Gastroesophageal sphincter (tissue), 4 donors: ENCODE data around the gene TNNC2. TPM values are rescaled to one million over a fixed set of nuclear protein-coding genes. Genes with fewer than 3 reads are reported as not detected.
"Not testable (repeated sequence)": the region's sequence is repeated elsewhere in the genome, so short reads cannot be mapped to it uniquely, and the experiment has no call there.

Source experiments
- ATAC-seq: fragments of 150-250 bp; one replicate; pipeline ENCODE4 v1.9.1; 2016; ENCODE audit warnings: mild to moderate bottlenecking, moderate library complexity
- H3K27ac ChIP-seq, 4 donors: fragments of 200-600 bp; sonication (generic) in 3 of 4; 1 replicate in 3 of 4; 2 replicates in 1 of 4; pipeline ENCODE4 v1.5.1; 2016 to 2019
- H3K27me3 ChIP-seq: fragments of 200-600 bp; sonication (generic); one replicate; pipeline ENCODE4 v1.5.1; 2019
- H3K36me3 ChIP-seq, 2 donors: fragments of 200-600 bp; sonication (generic); one replicate each; pipeline ENCODE4 v1.5.1; 2019; ENCODE audit warnings: control low read depth in 1 of 2
- H3K4me1 ChIP-seq, 3 donors: fragments of 200-600 bp; sonication (generic); 1 replicate in 2 of 3; 2 replicates in 1 of 3; pipeline ENCODE4 v1.5.1; 2016 to 2019; ENCODE audit warnings: control low read depth in 2 of 3
- H3K4me3 ChIP-seq, 2 donors: fragments of 200-600 bp; sonication (generic); one replicate each; pipeline ENCODE4 v1.5.1; 2019; ENCODE audit warnings: mild to moderate bottlenecking in 1 of 2, moderate library complexity in 1 of 2
- H3K9me3 ChIP-seq, 3 donors: fragments of 200-600 bp; sonication (generic); one replicate each; pipeline ENCODE4 v1.5.1; 2017 to 2019; ENCODE audit warnings: control low read depth in 2 of 3
- EP300 ChIP-seq: sonication (generic); formaldehyde crosslinking; IDR thresholded peaks from one replicate; pipeline ENCODE4 v1.6.1; 2017; ENCODE audit warnings: antibody characterized with exemption, mild to moderate bottlenecking
- POLR2A ChIP-seq, 2 donors: fragments of 450-650 bp; IDR thresholded peaks; one replicate each; pipeline ENCODE4 v1.6.1; 2017; ENCODE audit warnings: antibody characterized with exemption in 2 of 2, mild to moderate bottlenecking in 2 of 2, moderate library complexity in 1 of 2
- POLR2AphosphoS5 ChIP-seq: sonication (generic); formaldehyde crosslinking; IDR thresholded peaks from one replicate; pipeline ENCODE4 v1.6.1; 2017; ENCODE audit warnings: antibody characterized with exemption
- whole genome bisulfite sequencing, 2 donors: methylation state at CpG; one replicate each; pipeline ENCODE4 v1.1.5; 2018; ENCODE audit warnings: low coverage in 1 of 2; 5-methylcytosine and 5-hydroxymethylcytosine counted together
- total RNA-seq, 4 donors: library from RNA; depleted of rRNA; stranded (reverse); fragments of >200 nt; gene quantifications; one replicate each; pipeline ENCODE4 v1.1.0, GENCODE V29; 2016
- TF ChIP-seq, protein P1 (sequence below), 4 experiments: fragments of 200-600 bp in 2 of 4; fragments of 450-650 bp in 2 of 4; sonication (generic) in 1 of 4; IDR thresholded peaks; one replicate each; pipeline ENCODE4 v1.5.1; 2017 to 2019; ENCODE audit warnings: antibody characterized with exemption in 4 of 4, mild to moderate bottlenecking in 2 of 4, moderate library complexity in 2 of 4

The TNNC2 gene
- 1 to 10 TPM in 3 of 4 donors, not detected in 1; 1.0 to 6.3 (median 1.3) TPM for total RNA-seq

DNA sequence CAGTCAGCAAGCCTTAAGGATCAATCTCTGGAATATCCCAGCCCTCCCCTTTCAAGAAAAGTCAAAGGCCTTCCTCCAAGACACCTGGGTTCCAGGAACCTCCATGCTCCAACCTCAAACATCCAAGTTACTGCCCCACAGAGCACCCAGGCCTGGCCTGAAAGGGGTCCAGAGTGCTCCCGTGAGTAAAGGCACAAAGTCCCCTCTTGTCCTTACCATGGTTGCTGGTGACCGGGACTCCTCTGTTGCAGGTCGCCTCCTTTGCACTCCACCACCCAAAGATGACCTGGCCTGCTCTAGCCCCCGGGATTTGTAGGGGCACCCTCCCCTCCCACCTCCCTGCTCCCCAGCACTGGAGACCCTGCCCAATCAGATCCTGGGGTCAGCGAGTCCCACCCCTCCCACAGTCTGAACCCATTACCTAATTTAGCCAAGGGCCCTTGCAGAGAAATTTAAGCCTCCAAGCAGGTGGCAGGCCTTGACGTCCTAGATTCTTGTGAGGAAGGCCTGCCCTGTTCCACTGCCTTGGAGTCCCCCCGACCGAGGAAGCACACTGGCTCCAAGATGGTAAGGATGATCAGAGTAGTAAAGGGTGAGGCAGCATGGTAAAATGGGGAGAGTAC, at the start of gene TNNC2:
TNNC2 (minus strand) TSS at position 283 of the 623 bp plus-strand sequence; CDS start at position 219, 64 bp downstream.
- no peak for ATAC-seq
- peaks cover 0 to 67% (median 14%) of the 10 kb centered on the region in 3 donors for H3K4me1 ChIP-seq
- no peaks in the 10 kb centered on the region for H3K9me3 ChIP-seq
- peak within 1 kb of the TSS in 3 of 4 donors; percentile 65 to 68 (median 66) for H3K27ac ChIP-seq
- H3K27me3 ChIP-seq, result peaks cover 11% of the 10 kb centered on the region
- H3K4me3 ChIP-seq, result no peak within 1 kb of the TSS
- TF ChIP-seq EP300 (no peak), POLR2AphosphoS5 (no peak), POLR2A (IDR thresholded peaks at IDR 0.05) (no peak)
- TF ChIP-seq, protein P1, sequence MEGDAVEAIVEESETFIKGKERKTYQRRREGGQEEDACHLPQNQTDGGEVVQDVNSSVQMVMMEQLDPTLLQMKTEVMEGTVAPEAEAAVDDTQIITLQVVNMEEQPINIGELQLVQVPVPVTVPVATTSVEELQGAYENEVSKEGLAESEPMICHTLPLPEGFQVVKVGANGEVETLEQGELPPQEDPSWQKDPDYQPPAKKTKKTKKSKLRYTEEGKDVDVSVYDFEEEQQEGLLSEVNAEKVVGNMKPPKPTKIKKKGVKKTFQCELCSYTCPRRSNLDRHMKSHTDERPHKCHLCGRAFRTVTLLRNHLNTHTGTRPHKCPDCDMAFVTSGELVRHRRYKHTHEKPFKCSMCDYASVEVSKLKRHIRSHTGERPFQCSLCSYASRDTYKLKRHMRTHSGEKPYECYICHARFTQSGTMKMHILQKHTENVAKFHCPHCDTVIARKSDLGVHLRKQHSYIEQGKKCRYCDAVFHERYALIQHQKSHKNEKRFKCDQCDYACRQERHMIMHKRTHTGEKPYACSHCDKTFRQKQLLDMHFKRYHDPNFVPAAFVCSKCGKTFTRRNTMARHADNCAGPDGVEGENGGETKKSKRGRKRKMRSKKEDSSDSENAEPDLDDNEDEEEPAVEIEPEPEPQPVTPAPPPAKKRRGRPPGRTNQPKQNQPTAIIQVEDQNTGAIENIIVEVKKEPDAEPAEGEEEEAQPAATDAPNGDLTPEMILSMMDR (IDR thresholded peaks at IDR 0.05), result no peak
- no peaks in the 10 kb centered on the region for H3K36me3 ChIP-seq
- WGBS, 2 donors, result 88% methylated on average over 4 of the region's 8 CpGs; no CpG with 5 or more reads in 1 of the 2 donors

DNA sequence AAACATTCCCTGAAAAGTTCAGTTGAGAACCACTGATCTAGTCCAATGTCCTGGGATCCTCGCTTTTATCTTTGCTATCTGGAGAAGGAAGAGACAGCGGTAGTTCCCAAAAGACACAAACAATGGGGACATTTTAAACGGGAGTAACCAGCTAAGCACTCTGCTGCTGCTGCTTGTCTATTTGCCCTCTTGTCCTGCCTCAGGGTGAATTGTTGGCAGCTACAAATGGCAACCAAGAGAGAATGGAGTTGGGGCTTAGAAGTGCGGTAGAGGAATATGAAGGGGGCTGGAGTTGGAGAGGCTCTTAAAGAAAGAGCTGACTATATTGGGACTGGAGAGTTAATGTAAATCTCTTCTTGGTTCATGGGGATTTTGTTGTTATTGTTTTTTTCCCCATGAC, 47.5 kb upstream of the TNNC2 start:
- no peaks in the 10 kb centered on the region for H3K9me3 ChIP-seq
- no peaks in the 10 kb centered on the region for H3K4me1 ChIP-seq
- H3K27me3 ChIP-seq, result no peaks in the 10 kb centered on the region
- peaks cover 0 to 31% of the 10 kb centered on the region in 2 donors for H3K36me3 ChIP-seq
- no peak overlapping the region for H3K27ac ChIP-seq
- ATAC-seq, result no peak
- H3K4me3 ChIP-seq, result no peak overlapping the region
- 66 to 77% methylated on average over 3 to 4 of the region's 4 CpGs for WGBS, 2 donors
- TF ChIP-seq POLR2A (IDR thresholded peaks at IDR 0.05), result no peak
- no peak for TF ChIP-seq POLR2AphosphoS5
- TF ChIP-seq, protein P1 (IDR thresholded peaks at IDR 0.05), result no peak
- TF ChIP-seq EP300, result no peak

DNA sequence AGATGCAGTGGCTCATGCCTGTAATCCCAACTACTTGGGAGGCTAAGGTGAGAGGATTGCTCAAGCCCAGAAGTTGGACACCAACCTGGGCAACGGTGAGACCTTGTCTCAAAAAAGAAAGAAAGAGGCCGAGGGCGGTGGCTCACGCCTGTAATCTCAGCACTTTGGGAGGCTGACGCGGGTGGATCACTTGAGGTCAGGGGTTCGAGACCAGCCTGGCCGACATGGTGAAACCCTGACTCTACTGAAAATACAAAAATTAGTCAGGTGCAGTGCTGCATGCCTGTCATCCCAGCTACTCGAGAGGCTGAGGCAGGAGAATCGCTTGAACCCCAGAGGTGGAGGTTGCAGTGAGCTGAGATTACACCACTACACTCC, 47.0 kb upstream of the TNNC2 start:
- H3K36me3 ChIP-seq, result peaks cover 0 to 31% of the 10 kb centered on the region in 2 donors
- 100% methylated on average over 1 of the region's 10 CpGs; no CpG with 5 or more reads in 1 of the 2 donors for WGBS, 2 donors
- not testable (repeated sequence) for H3K4me1 ChIP-seq, H3K27me3 ChIP-seq, ATAC-seq, H3K4me3 ChIP-seq, H3K9me3 ChIP-seq, H3K27ac ChIP-seq

DNA sequence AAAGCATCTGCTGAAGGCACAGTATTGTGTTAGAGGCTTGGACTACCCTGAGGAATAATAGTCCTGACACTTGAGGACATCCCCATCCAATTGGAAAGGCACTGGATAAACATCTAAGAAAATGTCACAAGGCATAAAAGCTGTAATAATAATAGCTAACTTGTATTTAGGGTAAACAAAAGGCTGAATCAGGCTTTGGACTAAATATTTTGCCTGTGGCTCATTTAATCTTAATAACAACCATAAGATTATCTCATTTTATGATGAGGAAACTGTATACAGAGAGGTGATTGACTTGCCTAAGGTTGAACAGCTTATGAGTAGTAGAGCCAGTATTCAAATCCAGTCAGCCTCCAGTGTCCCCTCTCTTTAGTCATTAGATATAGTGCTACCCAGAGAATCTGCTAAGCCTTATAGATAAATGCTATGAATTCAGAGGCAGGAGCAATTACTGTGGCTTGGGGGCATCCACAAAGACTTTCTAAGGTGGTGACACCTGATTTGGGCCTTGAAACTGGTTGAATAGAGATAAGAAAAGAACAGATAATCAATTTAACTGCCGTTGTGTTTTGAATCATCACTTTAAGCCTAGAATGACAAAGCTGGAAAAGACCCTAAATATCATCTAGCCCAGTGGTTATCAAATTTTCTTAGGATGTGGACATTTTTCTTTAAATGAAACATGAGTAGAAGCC, 46.4 kb upstream of the TNNC2 start:
- ATAC-seq, result no peak
- Histone ChIP-seq H3K4me1 (no peaks in the 10 kb centered on the region), H3K4me3 (no peak overlapping the region), H3K9me3 (no peaks in the 10 kb centered on the region), H3K27me3 (no peaks in the 10 kb centered on the region), H3K36me3 (peaks cover 0 to 30% of the 10 kb centered on the region in 2 donors), H3K27ac (no peak overlapping the region)
- WGBS, 2 donors, result 63 to 91% methylated on average over 1 of the region's 1 CpG
- TF ChIP-seq POLR2A (IDR thresholded peaks at IDR 0.05) (no peak), POLR2AphosphoS5 (no peak), EP300 (no peak)
- TF ChIP-seq, protein P1 (IDR thresholded peaks at IDR 0.05), result no peak

DNA sequence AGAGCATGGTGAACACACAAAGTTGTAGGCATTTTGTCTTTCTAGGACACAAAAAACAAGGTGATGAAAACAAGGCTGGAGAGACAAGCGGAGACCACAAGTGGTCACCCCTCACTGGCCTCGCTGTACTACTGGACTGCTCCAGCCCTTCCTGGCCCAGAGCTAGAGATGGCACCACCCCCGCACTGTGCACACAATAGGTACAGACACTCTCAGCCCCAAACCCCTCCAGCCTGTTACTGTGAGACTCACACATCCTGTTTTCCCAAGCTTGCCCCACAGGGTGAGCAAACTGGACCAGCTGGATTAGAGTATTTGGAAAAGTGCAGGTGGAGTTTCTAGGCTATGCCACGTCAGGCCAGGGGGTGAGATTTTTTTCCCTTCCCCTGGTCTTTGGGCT, 45.5 kb upstream of the TNNC2 start:
- Histone ChIP-seq H3K36me3 (peaks cover 0 to 21% of the 10 kb centered on the region in 2 donors), H3K9me3 (no peaks in the 10 kb centered on the region), H3K4me1 (peaks cover 0 to 7% (median 0%) of the 10 kb centered on the region in 3 donors), H3K4me3 (no peak overlapping the region), H3K27me3 (no peaks in the 10 kb centered on the region), H3K27ac (no peak overlapping the region)
- no peak for TF ChIP-seq POLR2A (IDR thresholded peaks at IDR 0.05)
- TF ChIP-seq POLR2AphosphoS5, result no peak
- no peak for TF ChIP-seq EP300
- TF ChIP-seq, protein P1 (IDR thresholded peaks at IDR 0.05), result no peak
- no peak for ATAC-seq
- 85 to 94% methylated on average over 3 of the region's 4 CpGs for WGBS, 2 donors
